A673 (cell line): ENCODE results near the gene TEX44. TPM values are rescaled to one million over a fixed set of nuclear protein-coding genes. Genes with fewer than 3 reads are reported as not detected.

ENCODE experiments used
- Bru-seq: library from RNA; stranded (reverse); fragments of 400-500 nt; gene quantifications from one replicate; lab custom pipeline; 2021; lab: Mats Ljungman, UMichigan
- BruChase-seq, 2 experiments: library from RNA; stranded (reverse); fragments of 400-500 nt; gene quantifications; one replicate each; lab custom pipeline; 2021; lab: Mats Ljungman, UMichigan
- BruUV-seq: library from RNA; stranded (reverse); fragments of 400-500 nt; replicated peaks from 2 replicates; lab custom pipeline; 2021; lab: Mats Ljungman, UMichigan
- CTCF ChIA-PET: fragments of 300-600 bp; sonication (Branson Sonifier 250); formaldehyde crosslinking; loops from one replicate; lab custom pipeline; 2022; ENCODE audit warnings: antibody characterized with exemption; lab: Charles Lee
- POLR2A ChIA-PET: fragments of 300-600 bp; sonication (Branson Sonifier 250); formaldehyde crosslinking; loops from one replicate; lab custom pipeline; 2022; ENCODE audit warnings: antibody characterized with exemption; ENCODE audit not compliant: low non-redundant PET; lab: Charles Lee
- DNase-seq: peaks from one replicate; pipeline ENCODE4 v3.0.0-alpha.2; 2015; ENCODE audit warnings: low spot score
- H3K27ac ChIP-seq: fragments of 200-600 bp; sonication (generic); 2 replicates; pipeline ENCODE4 v1.5.1; 2016; ENCODE audit warnings: mixed run types, low read depth, mild to moderate bottlenecking, mixed read lengths, antibody characterized with exemption, low read length; ENCODE audit not compliant: poor library complexity, severe bottlenecking
- H3K27me3 ChIP-seq: fragments of 200-600 bp; sonication (generic); replicated peaks from 2 replicates; pipeline ENCODE4 v1.6.1; 2017; ENCODE audit warnings: mixed run types, low read depth, mild to moderate bottlenecking, mixed read lengths, antibody characterized with exemption, low read length; ENCODE audit not compliant: insufficient read depth, poor library complexity
- H3K36me3 ChIP-seq: fragments of 200-600 bp; sonication (generic); 2 replicates; pipeline ENCODE4 v1.6.1; 2016; ENCODE audit warnings: mixed run types, mild to moderate bottlenecking, mixed read lengths, antibody characterized with exemption, low read length; ENCODE audit not compliant: insufficient read depth, poor library complexity, severe bottlenecking
- H3K4me1 ChIP-seq: fragments of 200-600 bp; sonication (generic); 2 replicates; pipeline ENCODE4 v1.6.1; 2017; ENCODE audit warnings: mixed run types, mild to moderate bottlenecking, mixed read lengths, antibody characterized with exemption, low read length; ENCODE audit not compliant: insufficient read depth, poor library complexity, severe bottlenecking
- H3K4me3 ChIP-seq: fragments of 200-600 bp; sonication (generic); 2 replicates; pipeline ENCODE4 v1.5.1; 2016; ENCODE audit warnings: low read depth, mixed run types, mild to moderate bottlenecking, mixed read lengths, low read length; ENCODE audit not compliant: poor library complexity, severe bottlenecking
- H3K9me3 ChIP-seq: fragments of 200-600 bp; sonication (generic); 2 replicates; pipeline ENCODE4 v1.6.1; 2016; ENCODE audit warnings: mixed run types, low read depth, mild to moderate bottlenecking, mixed read lengths, antibody characterized with exemption, low read length; ENCODE audit not compliant: poor library complexity, severe bottlenecking
- CTCF ChIP-seq: fragments of 300-800, 200-600 bp; sonication (generic); conservative IDR thresholded peaks from 2 replicates; pipeline ENCODE4 v1.5.1; 2017; ENCODE audit warnings: low read depth, mild to moderate bottlenecking, antibody characterized with exemption, low read length, moderate library complexity, mixed read lengths
- EZH2 ChIP-seq: fragments of 200-600 bp; sonication (generic); IDR thresholded peaks from 2 replicates; pipeline ENCODE4 v1.6.1; 2017; ENCODE audit warnings: borderline replicate concordance, low read depth, mild to moderate bottlenecking, mixed read lengths, antibody characterized with exemption, low read length; ENCODE audit not compliant: poor library complexity, severe bottlenecking
- intact Hi-C: fragments of 100-400 bp; cut with micrococcal nuclease; formaldehyde crosslinking; loops from one replicate; pipeline ENCODE4 v1.10.0; 2022; ENCODE audit not compliant: unreplicated experiment
- long read RNA-seq: library from polyadenylated mRNA; stranded (forward); transcript quantifications from one replicate; pipeline ENCODE4 v2.0.0, GENCODE V29; 2022
- total RNA-seq: library from RNA; stranded (reverse); gene quantifications from 2 replicates; pipeline ENCODE4 v1.2.3, GENCODE V29; 2021

Gene TEX44
- not detected in 2 replicates for total RNA-seq
- not detected for Bru-seq, nascent RNA
- not detected for BruChase-seq, experiment 1, labeled RNA remaining after a 2-hour chase
- not detected for BruChase-seq, experiment 2, labeled RNA remaining after a 6-hour chase
- long read RNA-seq = 0 reads

- Histone ChIP-seq H3K4me1 (no peaks in the 10 kb centered on the region), H3K9me3 (no peaks in the 10 kb centered on the region), H3K36me3 (no peaks in the 10 kb centered on the region), H3K27ac (no peak within 1 kb of the TSS), H3K27me3 (no peaks in the 10 kb centered on the region), H3K4me3 (no peak within 1 kb of the TSS)
- intact Hi-C loops = no loop called here
- ChIA-PET CTCF (no interaction called here), POLR2A (interaction anchor here (0.7 kb wide), 1 partner anchor 755 kb away, joined by 3 read pairs; no protein-coding TSS in a partner anchor)
- BruUV-seq = no TSS peak
- no peak for DNase-seq
- no peak for TF ChIP-seq CTCF
- TF ChIP-seq EZH2 = no peak
Measured at GRCh38 chr2:231592636-231593145, at the start of gene TEX44. Gene TEX44 (plus strand): TSS chr2:231592864. CDS start chr2:231592952, 88 bp downstream.

- Histone ChIP-seq H3K27ac (no peak overlapping the region), H3K9me3 (no peaks in the 10 kb centered on the region), H3K36me3 (no peaks in the 10 kb centered on the region), H3K4me1 (no peaks in the 10 kb centered on the region), H3K27me3 (no peaks in the 10 kb centered on the region), H3K4me3 (no peak overlapping the region)
- no peak for DNase-seq
- CTCF ChIA-PET = no interaction called here
- BruUV-seq = no TSS peak
- no peak for TF ChIP-seq EZH2
- TF ChIP-seq CTCF = no peak
- POLR2A ChIA-PET = no interaction called here
- intact Hi-C loops = no loop called here
Measured at GRCh38 chr2:231545105-231545902, 47.4 kb upstream of the TEX44 start.

GRCh38 chr2:231546014-231546715 is 46.5 kb upstream of the TEX44 start:
- intact Hi-C loops = no loop called here
- BruUV-seq = no TSS peak
- Histone ChIP-seq H3K9me3 (no peaks in the 10 kb centered on the region), H3K4me1 (no peaks in the 10 kb centered on the region), H3K27ac (no peak overlapping the region), H3K36me3 (no peaks in the 10 kb centered on the region), H3K4me3 (no peak overlapping the region), H3K27me3 (no peaks in the 10 kb centered on the region)
- CTCF ChIA-PET = no interaction called here
- DNase-seq = no peak
- POLR2A ChIA-PET = no interaction called here
- TF ChIP-seq CTCF (no peak), EZH2 (no peak)
